ENCODE data around the gene SPATA45.

Gene SPATA45

GRCh38 chr1:212827831-212828278, 19.6 kb downstream of the SPATA45 start:
- DNase-seq, result no peak

GRCh38 chr1:212827171-212827776, 20.2 kb downstream of the SPATA45 start:
- no peak for DNase-seq

GRCh38 chr1:212825798-212826452, 21.5 kb downstream of the SPATA45 start:
- DNase-seq, result no peak

- no peak for DNase-seq
Measured at GRCh38 chr1:212824201-212824600, 23.2 kb downstream of the SPATA45 start.

- no peak for DNase-seq
Measured at GRCh38 chr1:212822956-212823355, 24.5 kb downstream of the SPATA45 start.

GRCh38 chr1:212820969-212821368, 26.5 kb downstream of the SPATA45 start:
- no peak for DNase-seq

- no peak for DNase-seq
Measured at GRCh38 chr1:212819726-212820125, 27.7 kb downstream of the SPATA45 start.

GRCh38 chr1:212816567-212817278, 30.7 kb downstream of the SPATA45 start:
- no peak for DNase-seq

- DNase-seq, result no peak
Measured at GRCh38 chr1:212814537-212815334, 32.7 kb downstream of the SPATA45 start.

- DNase-seq, result no peak
Measured at GRCh38 chr1:212805767-212806166, 41.7 kb downstream of the SPATA45 start.

GRCh38 chr1:212797681-212798080, 49.8 kb downstream of the SPATA45 start:
- DNase-seq, result no peak

GRCh38 chr1:212794561-212795014, 52.9 kb downstream of the SPATA45 start:
- no peak for DNase-seq

- DNase-seq, result no peak
Measured at GRCh38 chr1:212792396-212792908, 55.0 kb downstream of the SPATA45 start.

GRCh38 chr1:212791676-212792395, 55.6 kb downstream of the SPATA45 start, which contains the start of the genes NSL1 and TATDN3:
NSL1 (minus strand) TSS chr1:212791777; CDS start chr1:212791763, 14 bp downstream.
TATDN3 (plus strand) TSS chr1:212791894; CDS start chr1:212791922, 28 bp downstream.
- peak; percentile 94 for DNase-seq

GRCh38 chr1:212791261-212791675, 56.2 kb downstream of the SPATA45 start:
- DNase-seq, result no peak

GRCh38 chr1:212785871-212786270, 61.6 kb downstream of the SPATA45 start:
- no peak for DNase-seq

GRCh38 chr1:212783976-212784375, 63.5 kb downstream of the SPATA45 start:
- no peak for DNase-seq

GRCh38 chr1:212782422-212783154, 64.9 kb downstream of the SPATA45 start:
- DNase-seq, result no peak

- no peak for DNase-seq
Measured at GRCh38 chr1:212781225-212781624, 66.2 kb downstream of the SPATA45 start.

- DNase-seq, result no peak
Measured at GRCh38 chr1:212780759-212781158, 66.7 kb downstream of the SPATA45 start.
